ENCODE results near the gene ALKBH5. TPM values are rescaled to one million over a fixed set of nuclear protein-coding genes. Genes with fewer than 3 reads are reported as not detected.

ALKBH5 gene
- total RNA-seq, 1 experiment from 2014 or later = 119 TPM

- no peak for DNase-seq (ENCODE audit: low spot score)
These were observed 10.8 kb downstream of the ALKBH5 start for GRCh38 chr17:18194394-18194793.

GRCh38 chr17:18194804-18195203, 11.2 kb downstream of the ALKBH5 start:
- no peak overlapping the region for H3K4me3 ChIP-seq (ENCODE audit: low read depth, low read length, poor library complexity, severe bottlenecking)
- POLR2A ChIA-PET (ENCODE audit: low non-redundant PET) = no interaction called here
- CTCF ChIA-PET = no interaction called here
- no peak for DNase-seq (ENCODE audit: low spot score)
- H3K36me3 ChIP-seq (ENCODE audit: insufficient read depth, low read length, poor library complexity, severe bottlenecking) = peaks cover 60% of the 10 kb centered on the region
- no peak for TF ChIP-seq EZH2 (IDR thresholded peaks at IDR 0.05; ENCODE audit: borderline replicate concordance, low read depth, low read length, poor library complexity, severe bottlenecking)
- no peak for TF ChIP-seq CTCF (conservative IDR thresholded peaks at IDR 0.05; ENCODE audit: low read depth, low read length)
- H3K27me3 ChIP-seq (replicated peaks; ENCODE audit: insufficient read depth, low read depth, low read length, poor library complexity) = no peaks in the 10 kb centered on the region
- BruUV-seq (replicated peaks) = no TSS peak
- intact Hi-C loops (cut with micrococcal nuclease; ENCODE audit: unreplicated experiment) = no loop called here
- H3K4me1 ChIP-seq (ENCODE audit: insufficient read depth, low read length, poor library complexity, severe bottlenecking) = no peaks in the 10 kb centered on the region
- H3K27ac ChIP-seq (ENCODE audit: low read depth, low read length, poor library complexity, severe bottlenecking) = no peak overlapping the region
- no peaks in the 10 kb centered on the region for H3K9me3 ChIP-seq (ENCODE audit: low read depth, low read length, poor library complexity, severe bottlenecking)

More at GRCh38 chr17:18194394-18194793, 10.8 kb downstream of the ALKBH5 start:
- CTCF ChIA-PET = no interaction called here
- no peak overlapping the region for H3K27ac ChIP-seq (ENCODE audit: low read depth, low read length, poor library complexity, severe bottlenecking)
- no peaks in the 10 kb centered on the region for H3K9me3 ChIP-seq (ENCODE audit: low read depth, low read length, poor library complexity, severe bottlenecking)
- H3K4me1 ChIP-seq (ENCODE audit: insufficient read depth, low read length, poor library complexity, severe bottlenecking) = no peaks in the 10 kb centered on the region
- no peaks in the 10 kb centered on the region for H3K27me3 ChIP-seq (replicated peaks; ENCODE audit: insufficient read depth, low read depth, low read length, poor library complexity)
- H3K36me3 ChIP-seq (ENCODE audit: insufficient read depth, low read length, poor library complexity, severe bottlenecking) = peaks cover 56% of the 10 kb centered on the region
- POLR2A ChIA-PET (ENCODE audit: low non-redundant PET) = no interaction called here
- H3K4me3 ChIP-seq (ENCODE audit: low read depth, low read length, poor library complexity, severe bottlenecking) = no peak overlapping the region
- intact Hi-C loops (cut with micrococcal nuclease; ENCODE audit: unreplicated experiment) = no loop called here
- TF ChIP-seq CTCF (conservative IDR thresholded peaks at IDR 0.05; ENCODE audit: low read depth, low read length) (no peak), EZH2 (IDR thresholded peaks at IDR 0.05; ENCODE audit: borderline replicate concordance, low read depth, low read length, poor library complexity, severe bottlenecking) (no peak)
- BruUV-seq (replicated peaks) = no TSS peak

- intact Hi-C loops (cut with micrococcal nuclease; ENCODE audit: unreplicated experiment) = no loop called here
- H3K27me3 ChIP-seq (replicated peaks; ENCODE audit: insufficient read depth, low read depth, low read length, poor library complexity) = no peaks in the 10 kb centered on the region
- ChIA-PET POLR2A (ENCODE audit: low non-redundant PET) (no interaction called here), CTCF (no interaction called here)
- BruUV-seq (replicated peaks) = no TSS peak
- TF ChIP-seq EZH2 (IDR thresholded peaks at IDR 0.05; ENCODE audit: borderline replicate concordance, low read depth, low read length, poor library complexity, severe bottlenecking) (no peak), CTCF (conservative IDR thresholded peaks at IDR 0.05; ENCODE audit: low read depth, low read length) (no peak)
- H3K27ac ChIP-seq (ENCODE audit: low read depth, low read length, poor library complexity, severe bottlenecking) = peak overlapping the region; percentile 29
- no peaks in the 10 kb centered on the region for H3K4me1 ChIP-seq (ENCODE audit: insufficient read depth, low read length, poor library complexity, severe bottlenecking)
- DNase-seq (ENCODE audit: low spot score) = no peak
- no peaks in the 10 kb centered on the region for H3K9me3 ChIP-seq (ENCODE audit: low read depth, low read length, poor library complexity, severe bottlenecking)
- H3K4me3 ChIP-seq (ENCODE audit: low read depth, low read length, poor library complexity, severe bottlenecking) = no peak overlapping the region
- H3K36me3 ChIP-seq (ENCODE audit: insufficient read depth, low read length, poor library complexity, severe bottlenecking) = peaks cover 60% of the 10 kb centered on the region
These were observed 11.6 kb downstream of the ALKBH5 start for GRCh38 chr17:18195246-18195645.

Measured in A673 (cell line).